B cell (primary cell): ENCODE measurements around the gene MED26. TPM values are rescaled to one million over a fixed set of nuclear protein-coding genes. Genes with fewer than 3 reads are reported as not detected.

ENCODE experiments used
- ATAC-seq: fragments of 200-7000 bp; cut with Tn5 transposase; one replicate; pipeline ENCODE4 v1.10.0; 2021; ENCODE audit warnings: low read depth, mild to moderate bottlenecking, moderate number of reproducible peaks, moderate library complexity
- CTCF ChIA-PET: fragments of 350-600 bp; sonication (Branson Sonifier 250); formaldehyde crosslinking; loops from one replicate; lab custom pipeline; 2021; ENCODE audit warnings: antibody characterized with exemption, inconsistent platforms; lab: Charles Lee
- POLR2A ChIA-PET: fragments of 350-600 bp; sonication (Branson Sonifier 250); formaldehyde crosslinking; loops from one replicate; lab custom pipeline; 2021; ENCODE audit warnings: antibody characterized with exemption; lab: Charles Lee
- DNase-seq: peaks from one replicate; pipeline ENCODE4 v3.0.0; 2013
- H2AFZ ChIP-seq: 2 replicates; pipeline ENCODE4 v1.6.1; 2012; ENCODE audit warnings: mild to moderate bottlenecking, low read depth, low read length; ENCODE audit not compliant: insufficient read depth, poor library complexity, severe bottlenecking
- H3K27ac ChIP-seq, 2 donors: 1 replicate in 1 of 2; 2 replicates in 1 of 2; pipeline ENCODE4 v1.5.1; 2012 to 2013; ENCODE audit warnings: low read length in 2 of 2, mild to moderate bottlenecking in 2 of 2, moderate library complexity in 1 of 2
- H3K27me3 ChIP-seq, 4 experiments: fragments of 200-600 bp in 1 of 4; sonication (generic) in 1 of 4; replicated peaks in 1 of 4; 1 replicate in 2 of 4; 2 replicates in 2 of 4; pipeline versions ENCODE4 v1.6.1 to v1.7.0; 2013 to 2016; ENCODE audit warnings: low read length in 3 of 4, mild to moderate bottlenecking in 2 of 4, mixed read lengths in 1 of 4, moderate library complexity in 1 of 4; ENCODE audit not compliant: insufficient read depth in 4 of 4, control insufficient read depth in 3 of 4; ENCODE audit errors: control extremely low read depth in 1 of 4
- H3K36me3 ChIP-seq, 2 experiments: replicated peaks in 1 of 2; 1 replicate in 1 of 2; 2 replicates in 1 of 2; pipeline versions ENCODE4 v1.6.1 to v1.7.1; 2013; ENCODE audit warnings: low read length in 1 of 2; ENCODE audit not compliant: insufficient read depth in 2 of 2, control insufficient read depth in 1 of 2; ENCODE audit errors: control extremely low read depth in 1 of 2, extremely low read depth in 1 of 2
- H3K4me1 ChIP-seq, 2 donors: fragments of 200-600 bp in 1 of 2; sonication (generic) in 1 of 2; 1 replicate in 1 of 2; 2 replicates in 1 of 2; pipeline versions ENCODE4 v1.5.1 to v1.6.1; 2013 to 2017; ENCODE audit warnings: low read length in 2 of 2; ENCODE audit not compliant: control insufficient read depth in 2 of 2, insufficient read depth in 2 of 2
- H3K4me2 ChIP-seq: replicated peaks from 2 replicates; pipeline ENCODE3; 2012; ENCODE audit warnings: mild to moderate bottlenecking, low read depth, low read length; ENCODE audit not compliant: poor library complexity, severe bottlenecking
- H3K4me3 ChIP-seq, 5 experiments: fragments of 200-600 bp in 1 of 5; sonication (generic) in 1 of 5; 1 replicate in 3 of 5; 2 replicates in 2 of 5; pipeline versions ENCODE4 v1.5.1 to v1.7.0; 2011 to 2016; ENCODE audit warnings: low read length in 4 of 5, mild to moderate bottlenecking in 4 of 5, low read depth in 2 of 5, control low read depth in 1 of 5, moderate library complexity in 1 of 5; ENCODE audit not compliant: insufficient read depth in 1 of 5; ENCODE audit errors: control extremely low read depth in 1 of 5, extremely low read depth in 1 of 5
- H3K79me2 ChIP-seq: fragments of 200-600 bp; sonication (generic); one replicate; pipeline ENCODE4 v1.6.0; 2016; ENCODE audit warnings: low read length; ENCODE audit not compliant: control insufficient read depth, insufficient read depth
- H3K9ac ChIP-seq: fragments of 200-600 bp; sonication (generic); 2 replicates; pipeline ENCODE4 v1.6.1; 2017; ENCODE audit warnings: mild to moderate bottlenecking, low read length, moderate library complexity
- H3K9me3 ChIP-seq, 3 donors: one replicate each; pipeline versions ENCODE4 v1.6.1 to v1.7.1; 2013; ENCODE audit warnings: low read length in 2 of 3; ENCODE audit not compliant: control insufficient read depth in 2 of 3, insufficient read depth in 1 of 3; ENCODE audit errors: control extremely low read depth in 1 of 3
- H4K20me1 ChIP-seq: 2 replicates; pipeline ENCODE4 v1.6.0; 2012; ENCODE audit warnings: mild to moderate bottlenecking, low read length; ENCODE audit not compliant: insufficient read depth, control insufficient read depth, poor library complexity, severe bottlenecking
- H3K27ac Mint-ChIP-seq: one replicate; pipeline ENCODE4 v1.8.0; 2021; ENCODE audit warnings: mixed read lengths
- H3K27me3 Mint-ChIP-seq: one replicate; pipeline ENCODE4 v1.8.0; 2021; ENCODE audit warnings: mixed read lengths
- H3K4me1 Mint-ChIP-seq: one replicate; pipeline ENCODE4 v1.8.0; 2021; ENCODE audit warnings: mixed read lengths
- H3K4me3 Mint-ChIP-seq: one replicate; pipeline ENCODE4 v1.8.0; 2021; ENCODE audit warnings: mixed read lengths
- H3K9me3 Mint-ChIP-seq: one replicate; pipeline ENCODE4 v1.8.0; 2022; ENCODE audit warnings: mixed read lengths; ENCODE audit not compliant: insufficient read depth
- CTCF ChIP-seq: fragments of 200-600 bp; IDR thresholded peaks from one replicate; pipeline ENCODE4 v1.8.0; 2022; ENCODE audit warnings: antibody characterized with exemption, mild to moderate bottlenecking
- EZH2 ChIP-seq: IDR thresholded peaks from 2 replicates; pipeline ENCODE4 v1.6.1; 2012; ENCODE audit warnings: borderline replicate concordance, low read depth, mild to moderate bottlenecking, moderate library complexity, low read length; ENCODE audit not compliant: insufficient read depth, poor library complexity, severe bottlenecking
- WGBS: methylation state at CpG from one replicate; pipeline ENCODE4 v1.1.5; 2013; ENCODE audit warnings: missing lambda C conversion rate; ENCODE audit not compliant: insufficient coverage; 5-methylcytosine and 5-hydroxymethylcytosine counted together
- intact Hi-C: fragments of 100-400 bp; cut with micrococcal nuclease; formaldehyde crosslinking; loops from one replicate; pipeline ENCODE4 v1.10.0; 2022
- polyA plus RNA-seq: library from polyadenylated mRNA; depleted of rRNA; stranded (reverse); fragments of >200 nt; gene quantifications from 2 replicates; pipeline ENCODE4 v1.2.3, GENCODE V29; 2012
- total RNA-seq, 2 donors: library from RNA; stranded (reverse); fragments of 120-200 nt in 1 of 2; gene quantifications; 1 replicate in 1 of 2; 2 replicates in 1 of 2; pipeline versions ENCODE4 v1.2.3 to v1.2.4, GENCODE V29; 2013 to 2022

The MED26 gene
- total and polyA plus RNA-seq, 2 donors (not counting 1 experiment from before 2014, with no cell fraction given) = 15.6 to 33.6 TPM

GRCh38 chr19:16541526-16542044 lies 86.4 kb downstream of the MED26 start:
- ChIA-PET CTCF (no interaction called here), POLR2A (interaction anchor here (0.6 to 1.0 kb wide), 4 partner anchors 45 to 171 kb away, joined by 3 to 6 read pairs (median 4); no protein-coding TSS in a partner anchor)
- H3K4me3 Mint-ChIP-seq = peak overlapping the region; percentile 91
- ATAC-seq (no peak), DNase-seq (no peak)
- Histone ChIP-seq H2AFZ (peak overlapping the region; percentile 90), H4K20me1 (peaks cover 56% of the 10 kb centered on the region), H3K27ac (peak overlapping the region in 1 of 2 donors; percentile 77), H3K9me3 (no peaks in the 10 kb centered on the region), H3K36me3 (peaks cover 0 to 24% of the 10 kb centered on the region in 2 experiments), H3K9ac (peak overlapping the region; percentile 80), H3K27me3 (no peaks in the 10 kb centered on the region), H3K4me3 (peak overlapping the region; percentile 76 to 90 (median 88)), H3K4me1 (peaks cover 29 to 52% of the 10 kb centered on the region in 2 donors), H3K4me2 (peak overlapping the region; percentile 79), H3K79me2 (peaks cover 91% of the 10 kb centered on the region)
- 3% methylated on average over 28 of the region's 29 CpGs for WGBS
- intact Hi-C loops = loop anchor here (1.0 to 5.0 kb wide), 8 partner anchors 31 to 344 kb away; partner anchors contain the start of genes AP1M1, C19orf44, CALR3 and MED26
- peaks cover 56% of the 10 kb centered on the region for H3K4me1 Mint-ChIP-seq
- TF ChIP-seq EZH2 (no peak), CTCF (no peak)
- no peaks in the 10 kb centered on the region for H3K27me3 Mint-ChIP-seq
- H3K9me3 Mint-ChIP-seq = no peaks in the 10 kb centered on the region
- H3K27ac Mint-ChIP-seq = peak overlapping the region; percentile 78

- ATAC-seq = no peak
- peaks cover 56% of the 10 kb centered on the region for H3K4me1 Mint-ChIP-seq
- peaks cover 0 to 29% of the 10 kb centered on the region in 2 experiments for H3K36me3 ChIP-seq
These were observed 87.1 kb downstream of the MED26 start for GRCh38 chr19:16540948-16541347.

More at GRCh38 chr19:16540948-16541347, 87.1 kb downstream of the MED26 start:
- H3K4me1 ChIP-seq = peaks cover 29 to 52% of the 10 kb centered on the region in 2 donors
- peaks cover 62% of the 10 kb centered on the region for H4K20me1 ChIP-seq
- no peaks in the 10 kb centered on the region for H3K27me3 ChIP-seq
- H3K27ac Mint-ChIP-seq = peak overlapping the region; percentile 78
- ChIA-PET CTCF (no interaction called here), POLR2A (interaction anchor here (0.6 to 1.0 kb wide), 2 partner anchors 86 to 1968 kb away, joined by 6 read pairs; no protein-coding TSS in a partner anchor)
- H3K27ac ChIP-seq = no peak overlapping the region
- TF ChIP-seq EZH2 (no peak), CTCF (no peak)
- H3K9me3 ChIP-seq = no peaks in the 10 kb centered on the region
- H3K4me2 ChIP-seq = peak overlapping the region; percentile 79
- no peak for DNase-seq
- no peaks in the 10 kb centered on the region for H3K27me3 Mint-ChIP-seq
- peak overlapping the region; percentile 80 for H3K9ac ChIP-seq
- peak overlapping the region; percentile 91 for H3K4me3 Mint-ChIP-seq
- no peak overlapping the region for H2AFZ ChIP-seq
- peaks cover 94% of the 10 kb centered on the region for H3K79me2 ChIP-seq
- H3K4me3 ChIP-seq = peak overlapping the region in 4 of 5 experiments; percentile 76 to 90 (median 89)
- H3K9me3 Mint-ChIP-seq = no peaks in the 10 kb centered on the region
- intact Hi-C loops = loop anchor here (5.0 kb wide), 1 partner anchor 344 kb away; the partner anchor contains the start of gene AP1M1
- 89% methylated on average over 12 of the region's 12 CpGs for WGBS
